Astrocyte (in vitro differentiated cells and primary cell): ENCODE measurements around the gene TP53. TPM values are rescaled to one million over a fixed set of nuclear protein-coding genes. Genes with fewer than 3 reads are reported as not detected.
A peak's percentile ranks its signal among the peaks of the same experiment; 100 is the strongest.

Experiments
- DNase-seq: peaks from one replicate; pipeline ENCODE4 v3.0.0-alpha.2; 2010; ENCODE audit warnings: low read depth
- FAIRE-seq: peaks from 2 replicates; lab custom pipeline; 2011; peaks lifted over from hg19 to GRCh38; lab: Jason Lieb, UNC
- H2AFZ ChIP-seq: 2 replicates; pipeline ENCODE4 v1.6.0; 2012; ENCODE audit warnings: low read depth, low read length, inconsistent platforms
- H3K27ac ChIP-seq: 2 replicates; pipeline ENCODE4 v1.5.1; 2011; ENCODE audit warnings: low read depth, low read length, inconsistent platforms
- H3K27me3 ChIP-seq: 2 replicates; pipeline ENCODE4 v1.6.0; 2011; ENCODE audit warnings: low read length, inconsistent platforms; ENCODE audit not compliant: insufficient read depth
- H3K36me3 ChIP-seq: 2 replicates; pipeline ENCODE4 v1.5.1; 2011; ENCODE audit warnings: low read length, inconsistent platforms; ENCODE audit not compliant: insufficient read depth
- H3K4me1 ChIP-seq: 2 replicates; pipeline ENCODE4 v1.5.1; 2011; ENCODE audit warnings: low read length, inconsistent platforms; ENCODE audit not compliant: insufficient read depth
- H3K4me2 ChIP-seq: 2 replicates; pipeline ENCODE4 v1.6.0; 2012; ENCODE audit warnings: low read length, inconsistent platforms
- H3K4me3 ChIP-seq: 2 replicates; pipeline ENCODE4 v1.5.1; 2011; ENCODE audit warnings: low read depth, mild to moderate bottlenecking, low read length, inconsistent platforms; ENCODE audit not compliant: insufficient read depth
- H3K79me2 ChIP-seq: 2 replicates; pipeline ENCODE4 v1.6.0; 2012; ENCODE audit warnings: mild to moderate bottlenecking, low read length, inconsistent platforms; ENCODE audit not compliant: insufficient read depth
- H3K9ac ChIP-seq: 2 replicates; pipeline ENCODE4 v1.6.0; 2012; ENCODE audit warnings: mild to moderate bottlenecking, low read length, inconsistent platforms
- H3K9me3 ChIP-seq: 2 replicates; pipeline ENCODE4 v1.5.1; 2012; ENCODE audit warnings: low read depth, mild to moderate bottlenecking, low read length, inconsistent platforms; ENCODE audit not compliant: insufficient read depth
- H4K20me1 ChIP-seq: 2 replicates; pipeline ENCODE4 v1.6.0; 2012; ENCODE audit warnings: low read length, inconsistent platforms; ENCODE audit not compliant: insufficient read depth
- H3K27ac Mint-ChIP-seq: one replicate; pipeline ENCODE4 v1.8.0; 2021; ENCODE audit warnings: mild to moderate bottlenecking, mixed read lengths; ENCODE audit not compliant: unreplicated experiment
- H3K27me3 Mint-ChIP-seq: one replicate; pipeline ENCODE4 v1.8.0; 2021; ENCODE audit warnings: low read depth, mixed read lengths; ENCODE audit not compliant: unreplicated experiment
- H3K36me3 Mint-ChIP-seq: one replicate; pipeline ENCODE4 v1.8.0; 2021; ENCODE audit warnings: low read depth, mixed read lengths; ENCODE audit not compliant: unreplicated experiment
- H3K4me1 Mint-ChIP-seq: one replicate; pipeline ENCODE4 v1.8.0; 2021; ENCODE audit warnings: low read depth, mixed read lengths; ENCODE audit not compliant: unreplicated experiment
- H3K4me3 Mint-ChIP-seq: one replicate; pipeline ENCODE4 v1.8.0; 2021; ENCODE audit warnings: mild to moderate bottlenecking, moderate library complexity, mixed read lengths; ENCODE audit not compliant: unreplicated experiment
- H3K9me3 Mint-ChIP-seq: one replicate; pipeline ENCODE4 v1.8.0; 2021; ENCODE audit warnings: mild to moderate bottlenecking, mixed read lengths; ENCODE audit not compliant: unreplicated experiment
- EZH2 ChIP-seq: IDR thresholded peaks from 2 replicates; pipeline ENCODE4 v1.6.1; 2012; ENCODE audit warnings: mild to moderate bottlenecking, low read length, inconsistent platforms; ENCODE audit not compliant: insufficient read depth
- total RNA-seq: library from RNA; stranded (reverse); gene quantifications from 2 replicates; pipeline ENCODE4 v1.2.1, GENCODE V29; 2021
- TF ChIP-seq, protein P1 (sequence below): IDR thresholded peaks from 2 replicates; pipeline ENCODE4 v1.5.1; 2011; ENCODE audit warnings: low read depth, mild to moderate bottlenecking, inconsistent platforms, low read length, moderate library complexity; ENCODE audit not compliant: insufficient read depth

TP53 gene
- total RNA-seq, 1 donor from 2014 or later, result 94.4 TPM

DNA sequence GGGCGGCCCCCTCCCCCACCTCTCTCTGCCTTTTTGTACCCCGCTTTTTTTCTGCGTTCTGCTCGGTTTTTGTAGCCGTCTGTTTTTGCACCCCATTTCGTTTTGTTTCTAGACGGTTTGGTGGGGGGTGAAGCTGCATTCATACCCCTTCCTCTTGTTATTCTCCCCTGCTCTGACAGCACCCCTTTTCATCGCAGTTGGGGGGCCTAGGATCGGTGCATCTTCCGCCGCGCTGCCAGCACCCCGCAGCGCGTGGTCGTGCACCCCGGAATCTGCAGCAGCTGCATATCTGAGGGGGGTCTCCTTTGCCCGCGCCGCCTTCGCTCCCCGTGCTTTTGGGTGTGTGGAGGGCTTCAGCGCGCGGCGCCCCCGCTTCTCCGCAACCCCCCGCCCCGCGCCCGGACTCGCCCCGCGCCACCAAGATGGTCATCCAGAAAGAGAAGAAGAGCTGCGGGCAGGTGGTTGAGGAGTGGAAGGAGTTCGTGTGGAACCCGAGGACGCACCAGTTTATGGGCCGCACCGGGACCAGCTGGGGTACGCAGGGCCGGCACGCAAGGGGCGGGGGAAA, 36.1 kb downstream of the TP53 start:
- H3K4me3 Mint-ChIP-seq, result peak overlapping the region; percentile 79
- FAIRE-seq, result no peak
- no peak overlapping the region for H3K27ac ChIP-seq
- H3K4me1 Mint-ChIP-seq, result peaks cover 4% of the 10 kb centered on the region
- no peak overlapping the region for H3K9ac ChIP-seq
- H3K79me2 ChIP-seq, result no peaks in the 10 kb centered on the region
- H3K4me3 ChIP-seq, result peak overlapping the region; percentile 33
- no peaks in the 10 kb centered on the region for H4K20me1 ChIP-seq
- peaks cover 2% of the 10 kb centered on the region for H3K36me3 Mint-ChIP-seq
- H3K4me1 ChIP-seq, result peaks cover 8% of the 10 kb centered on the region
- peaks cover 4% of the 10 kb centered on the region for H3K9me3 Mint-ChIP-seq
- peaks cover 48% of the 10 kb centered on the region for H3K27me3 Mint-ChIP-seq
- peak overlapping the region; percentile 83 for H3K4me2 ChIP-seq
- no peak for TF ChIP-seq EZH2
- TF ChIP-seq, protein P1, sequence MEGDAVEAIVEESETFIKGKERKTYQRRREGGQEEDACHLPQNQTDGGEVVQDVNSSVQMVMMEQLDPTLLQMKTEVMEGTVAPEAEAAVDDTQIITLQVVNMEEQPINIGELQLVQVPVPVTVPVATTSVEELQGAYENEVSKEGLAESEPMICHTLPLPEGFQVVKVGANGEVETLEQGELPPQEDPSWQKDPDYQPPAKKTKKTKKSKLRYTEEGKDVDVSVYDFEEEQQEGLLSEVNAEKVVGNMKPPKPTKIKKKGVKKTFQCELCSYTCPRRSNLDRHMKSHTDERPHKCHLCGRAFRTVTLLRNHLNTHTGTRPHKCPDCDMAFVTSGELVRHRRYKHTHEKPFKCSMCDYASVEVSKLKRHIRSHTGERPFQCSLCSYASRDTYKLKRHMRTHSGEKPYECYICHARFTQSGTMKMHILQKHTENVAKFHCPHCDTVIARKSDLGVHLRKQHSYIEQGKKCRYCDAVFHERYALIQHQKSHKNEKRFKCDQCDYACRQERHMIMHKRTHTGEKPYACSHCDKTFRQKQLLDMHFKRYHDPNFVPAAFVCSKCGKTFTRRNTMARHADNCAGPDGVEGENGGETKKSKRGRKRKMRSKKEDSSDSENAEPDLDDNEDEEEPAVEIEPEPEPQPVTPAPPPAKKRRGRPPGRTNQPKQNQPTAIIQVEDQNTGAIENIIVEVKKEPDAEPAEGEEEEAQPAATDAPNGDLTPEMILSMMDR, result no peak
- H2AFZ ChIP-seq, result no peak overlapping the region
- no peaks in the 10 kb centered on the region for H3K36me3 ChIP-seq
- no peaks in the 10 kb centered on the region for H3K9me3 ChIP-seq
- DNase-seq, result no peak
- peaks cover 46% of the 10 kb centered on the region for H3K27me3 ChIP-seq
- no peak overlapping the region for H3K27ac Mint-ChIP-seq

DNA sequence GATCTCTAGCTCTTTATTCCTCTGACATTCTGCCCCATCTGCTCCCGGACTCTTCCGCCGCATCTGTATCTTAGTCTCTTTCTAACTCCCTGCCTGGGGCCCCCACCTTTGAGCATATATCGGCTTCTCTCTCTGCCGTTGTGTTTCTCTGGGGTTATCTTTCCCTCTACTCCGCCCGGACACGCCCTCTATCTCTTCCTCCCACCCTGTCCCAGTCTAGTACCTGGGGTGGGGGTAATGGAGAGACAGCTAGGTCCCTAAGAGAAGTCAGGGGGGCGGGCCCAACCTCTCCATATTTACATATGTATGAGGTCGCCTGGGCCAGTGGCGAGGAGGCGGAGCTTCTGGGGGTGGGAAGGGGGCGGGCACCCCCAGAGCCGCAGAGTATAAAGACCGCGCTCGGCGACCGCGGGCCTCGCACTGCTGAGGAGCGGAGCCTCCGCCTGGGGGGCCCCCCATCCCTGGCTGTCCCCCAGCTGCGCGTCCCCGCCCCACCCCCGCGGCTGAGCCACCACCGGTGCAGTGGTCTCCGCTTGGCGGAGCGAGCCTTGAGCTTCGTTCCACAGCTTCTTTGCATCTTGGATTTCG, 36.7 kb downstream of the TP53 start, which contains the start of gene ATP1B2:
Gene ATP1B2 (plus strand): TSS at position 418 of the 588 bp plus-strand sequence. CDS start 593 bp downstream, outside the sequence.
- H3K4me1 ChIP-seq, result peaks cover 8% of the 10 kb centered on the region
- Mint-ChIP-seq H3K27me3 (peaks cover 49% of the 10 kb centered on the region), H3K27ac (no peak within 1 kb of the TSS), H3K36me3 (peaks cover 2% of the 10 kb centered on the region), H3K4me3 (peak within 1 kb of the TSS; percentile 79), H3K9me3 (peaks cover 4% of the 10 kb centered on the region), H3K4me1 (peaks cover 4% of the 10 kb centered on the region)
- no peak for TF ChIP-seq EZH2
- TF ChIP-seq, protein P1, result no peak
- no peaks in the 10 kb centered on the region for H3K9me3 ChIP-seq
- H3K27ac ChIP-seq, result no peak within 1 kb of the TSS
- peak within 1 kb of the TSS; percentile 52 for H2AFZ ChIP-seq
- no peak within 1 kb of the TSS for H3K9ac ChIP-seq
- H3K79me2 ChIP-seq, result no peaks in the 10 kb centered on the region
- peaks cover 46% of the 10 kb centered on the region for H3K27me3 ChIP-seq
- no peaks in the 10 kb centered on the region for H4K20me1 ChIP-seq
- H3K4me2 ChIP-seq, result peak within 1 kb of the TSS; percentile 83
- DNase-seq (no peak), FAIRE-seq (no peak)
- H3K4me3 ChIP-seq, result peak within 1 kb of the TSS; percentile 33
- no peaks in the 10 kb centered on the region for H3K36me3 ChIP-seq

DNA sequence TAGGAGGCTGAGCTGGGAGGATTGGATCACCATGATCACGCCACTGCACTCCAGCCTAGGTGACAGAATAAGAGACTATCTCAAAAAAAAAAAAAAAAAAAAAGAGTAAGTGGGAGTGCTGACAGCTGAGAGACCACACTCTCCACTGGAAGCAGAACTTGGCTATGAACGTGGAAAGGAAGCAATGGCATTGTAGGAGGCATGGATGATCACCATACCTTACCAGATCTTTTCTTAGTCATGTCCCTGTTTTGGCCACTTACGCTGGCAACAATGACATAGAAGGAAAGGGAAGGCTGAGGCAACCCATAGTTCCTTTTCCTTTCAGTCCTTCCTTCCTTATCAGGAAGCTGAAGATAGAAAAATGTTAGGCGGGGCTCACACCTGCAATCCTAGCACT, 40.3 kb downstream of the TP53 start:
- H3K27me3 Mint-ChIP-seq, result peaks cover 34% of the 10 kb centered on the region
- no peak overlapping the region for H3K27ac ChIP-seq
- no peaks in the 10 kb centered on the region for H3K4me1 Mint-ChIP-seq
- no peaks in the 10 kb centered on the region for H3K36me3 Mint-ChIP-seq
- peak overlapping the region; percentile 9 for H3K4me3 Mint-ChIP-seq
- H3K9ac ChIP-seq, result no peak overlapping the region
- TF ChIP-seq EZH2, result no peak
- TF ChIP-seq, protein P1, result no peak
- H3K79me2 ChIP-seq, result no peaks in the 10 kb centered on the region
- H3K27ac Mint-ChIP-seq, result no peak overlapping the region
- no peak for DNase-seq
- no peaks in the 10 kb centered on the region for H3K9me3 Mint-ChIP-seq
- no peak for FAIRE-seq
- no peak overlapping the region for H3K4me3 ChIP-seq
- no peak overlapping the region for H3K4me2 ChIP-seq
- H3K9me3 ChIP-seq, result no peaks in the 10 kb centered on the region
- peaks cover 8% of the 10 kb centered on the region for H3K4me1 ChIP-seq
- peaks cover 21% of the 10 kb centered on the region for H3K27me3 ChIP-seq
- H2AFZ ChIP-seq, result no peak overlapping the region
- H4K20me1 ChIP-seq, result no peaks in the 10 kb centered on the region
- no peaks in the 10 kb centered on the region for H3K36me3 ChIP-seq
